ENCODE measurements around the gene PNMA1. TPM values are rescaled to one million over a fixed set of nuclear protein-coding genes. Genes with fewer than 3 reads are reported as not detected.

PNMA1 gene
- total and polyA plus RNA-seq, 4 donors, result 22.4 to 45.5 (median 35.9) TPM

Small RNA genes within 50 kb of the gene (microRNA-seq; reads per million reads assigned to microRNA genes)
- gene MIR4505, result 0 reads per million in 2 donors

Other genes starting within 250 kb of the PNMA1 start
- gene RIOX1, start 223.5 kb downstream of the PNMA1 start, total RNA-seq, result 1 to 10 TPM; 7.1 to 9.2 TPM
- 1 to 10 TPM; 2.5 to 4.0 TPM for gene RIOX1, start 223.5 kb downstream of the PNMA1 start, polyA plus RNA-seq
- gene ACOT1, start 177.2 kb downstream of the PNMA1 start, total RNA-seq, result 1 to 10 TPM; 4.6 to 9.0 TPM
- 1 to 10 TPM; 5.2 to 5.4 TPM for gene ACOT1, start 177.2 kb downstream of the PNMA1 start, polyA plus RNA-seq
- gene HEATR4, start 155.4 kb downstream of the PNMA1 start, total RNA-seq, result under 1 TPM; 0.10 to 0.96 TPM
- under 1 TPM; 0.15 to 0.38 TPM for gene HEATR4, start 155.4 kb downstream of the PNMA1 start, polyA plus RNA-seq
- 10 to 100 TPM; 19.9 to 36.9 TPM for gene ACOT2, start 145.2 kb downstream of the PNMA1 start, total RNA-seq
- 10 to 100 TPM; 19.4 to 28.7 TPM for gene ACOT2, start 145.2 kb downstream of the PNMA1 start, polyA plus RNA-seq
- gene ACOT4, start 122.5 kb downstream of the PNMA1 start, total RNA-seq, result 1 to 10 TPM in 1 of 2 donors, under 1 TPM in 1; 0.39 to 1.3 TPM
- 1 to 10 TPM in 1 of 2 donors, under 1 TPM in 1; 0.15 to 1.6 TPM for gene ACOT4, start 122.5 kb downstream of the PNMA1 start, polyA plus RNA-seq
- not detected for gene ACOT6, start 101.9 kb downstream of the PNMA1 start, total RNA-seq
- gene ACOT6, start 101.9 kb downstream of the PNMA1 start, polyA plus RNA-seq, result not detected
- 10 to 100 TPM; 13.0 to 17.2 TPM for gene DNAL1, start 69.4 kb downstream of the PNMA1 start, total RNA-seq
- gene DNAL1, start 69.4 kb downstream of the PNMA1 start, polyA plus RNA-seq, result 10 to 100 TPM in 1 of 2 donors, 1 to 10 TPM in 1; 5.7 to 11.8 TPM
- gene PTGR2, start 137.4 kb upstream of the PNMA1 start, total RNA-seq, result 1 to 10 TPM; 5.1 to 8.7 TPM
- gene PTGR2, start 137.4 kb upstream of the PNMA1 start, polyA plus RNA-seq, result 1 to 10 TPM; 3.3 to 5.8 TPM
- 10 to 100 TPM; 42.9 to 45.7 TPM for gene ZNF410, start 172.5 kb upstream of the PNMA1 start, total RNA-seq
- gene ZNF410, start 172.5 kb upstream of the PNMA1 start, polyA plus RNA-seq, result 10 to 100 TPM; 30.1 to 30.4 TPM
- gene FAM161B, start 235.7 kb upstream of the PNMA1 start, total RNA-seq, result 1 to 10 TPM; 4.7 to 6.7 TPM
- 1 to 10 TPM; 4.3 to 4.4 TPM for gene FAM161B, start 235.7 kb upstream of the PNMA1 start, polyA plus RNA-seq
- 10 to 100 TPM; 17.5 to 21.5 TPM for gene COQ6, start 235.9 kb upstream of the PNMA1 start, total RNA-seq
- gene COQ6, start 235.9 kb upstream of the PNMA1 start, polyA plus RNA-seq, result 10 to 100 TPM; 14.1 to 25.8 TPM